Measurements from ENCODE around the gene SIM1.

The SIM1 gene

GRCh38 chr6:100455230-100456124 lies 9.2 kb downstream of the SIM1 start:
- no peak for DNase-seq

- no peak for DNase-seq
Measured at GRCh38 chr6:100454551-100455229, 10.0 kb downstream of the SIM1 start.

- no peak for DNase-seq
Measured at GRCh38 chr6:100453701-100454521, 10.8 kb downstream of the SIM1 start.

- DNase-seq = no peak
Measured at GRCh38 chr6:100452998-100453397, 11.7 kb downstream of the SIM1 start.

- no peak for DNase-seq
Measured at GRCh38 chr6:100451577-100451976, 13.1 kb downstream of the SIM1 start.

GRCh38 chr6:100449239-100449691 lies 15.5 kb downstream of the SIM1 start:
- DNase-seq = no peak

GRCh38 chr6:100447900-100448748 lies 16.6 kb downstream of the SIM1 start:
- DNase-seq = no peak

- no peak for DNase-seq
Measured at GRCh38 chr6:100447081-100447899, 17.4 kb downstream of the SIM1 start.

- no peak for DNase-seq
Measured at GRCh38 chr6:100446115-100447080, 18.3 kb downstream of the SIM1 start.

- no peak for DNase-seq
Measured at GRCh38 chr6:100445512-100445911, 19.2 kb downstream of the SIM1 start.

- DNase-seq = no peak
Measured at GRCh38 chr6:100440935-100441334, 23.8 kb downstream of the SIM1 start.

- DNase-seq = no peak
Measured at GRCh38 chr6:100435299-100435698, 29.4 kb downstream of the SIM1 start.

- DNase-seq = no peak
Measured at GRCh38 chr6:100433726-100434435, 30.8 kb downstream of the SIM1 start.

- no peak for DNase-seq
Measured at GRCh38 chr6:100432136-100432535, 32.6 kb downstream of the SIM1 start.

- no peak for DNase-seq
Measured at GRCh38 chr6:100430962-100431361, 33.8 kb downstream of the SIM1 start.

GRCh38 chr6:100427452-100427851 lies 37.3 kb downstream of the SIM1 start:
- DNase-seq = no peak

GRCh38 chr6:100426744-100427338 lies 37.9 kb downstream of the SIM1 start:
- no peak for DNase-seq

- DNase-seq = no peak
Measured at GRCh38 chr6:100426241-100426640, 38.5 kb downstream of the SIM1 start.

- DNase-seq = no peak
Measured at GRCh38 chr6:100420711-100421110, 44.0 kb downstream of the SIM1 start.
